HG02981 (cell line): ENCODE results near the gene CAPSL.
A peak's percentile ranks its signal among the peaks of the same experiment; 100 is the strongest.
"Not testable (repeated sequence)": the region's sequence is repeated elsewhere in the genome, so short reads cannot be mapped to it uniquely, and the experiment has no call there.

Experiments
- ATAC-seq: cut with Tn5 transposase; IDR thresholded peaks from one replicate; pipeline ENCODE4 v1.9.1; 2021; ENCODE audit warnings: mild to moderate bottlenecking, moderate library complexity; ENCODE audit not compliant: unreplicated experiment

The CAPSL gene

GRCh38 chr5:35908228-35908627 is 30.2 kb downstream of the CAPSL start:
- no peak for ATAC-seq

- ATAC-seq = no peak
These were observed 33.8 kb downstream of the CAPSL start for GRCh38 chr5:35904443-35905132.

GRCh38 chr5:35903631-35904203 is 34.7 kb downstream of the CAPSL start:
- ATAC-seq = no peak

GRCh38 chr5:35902046-35902672 is 36.3 kb downstream of the CAPSL start:
- ATAC-seq = peak; percentile 57

- ATAC-seq = no peak
These were observed 37.3 kb downstream of the CAPSL start for GRCh38 chr5:35900972-35901695.

GRCh38 chr5:35899800-35900199 is 38.6 kb downstream of the CAPSL start:
- no peak for ATAC-seq

GRCh38 chr5:35898952-35899660 is 39.3 kb downstream of the CAPSL start:
- ATAC-seq = no peak

GRCh38 chr5:35894131-35894530 is 44.3 kb downstream of the CAPSL start:
- no peak for ATAC-seq

- not testable (repeated sequence) for ATAC-seq
These were observed 45.6 kb downstream of the CAPSL start for GRCh38 chr5:35892799-35893198.

- ATAC-seq = no peak
These were observed 48.1 kb downstream of the CAPSL start for GRCh38 chr5:35890021-35891020.

- no peak for ATAC-seq
These were observed 50.9 kb downstream of the CAPSL start for GRCh38 chr5:35887321-35888100.

- ATAC-seq = no peak
These were observed 52.0 kb downstream of the CAPSL start for GRCh38 chr5:35886381-35886780.

GRCh38 chr5:35884773-35885172 is 53.6 kb downstream of the CAPSL start:
- no peak for ATAC-seq

GRCh38 chr5:35884191-35884769 is 54.1 kb downstream of the CAPSL start:
- peak; percentile 70 for ATAC-seq

GRCh38 chr5:35881758-35882157 is 56.7 kb downstream of the CAPSL start:
- no peak for ATAC-seq

- ATAC-seq = no peak
These were observed 58.3 kb downstream of the CAPSL start for GRCh38 chr5:35880156-35880555.

- ATAC-seq = no peak
These were observed 58.8 kb downstream of the CAPSL start for GRCh38 chr5:35879649-35880048.

- no peak for ATAC-seq
These were observed 59.3 kb downstream of the CAPSL start for GRCh38 chr5:35879096-35879495.

GRCh38 chr5:35878079-35878478 is 60.3 kb downstream of the CAPSL start:
- ATAC-seq = no peak
